ENCODE data around the gene PTPRN2.
"Not testable (repeated sequence)": the region's sequence is repeated elsewhere in the genome, so short reads cannot be mapped to it uniquely, and the experiment has no call there.

The PTPRN2 gene

GRCh38 chr7:157905651-157906461 is 681.8 kb downstream of the PTPRN2 start:
- no peak for DNase-seq (ENCODE audit: low read depth in 2 of 2)

GRCh38 chr7:157904866-157905570 is 682.6 kb downstream of the PTPRN2 start:
- DNase-seq (ENCODE audit: low read depth in 2 of 2): no peak

DNA sequence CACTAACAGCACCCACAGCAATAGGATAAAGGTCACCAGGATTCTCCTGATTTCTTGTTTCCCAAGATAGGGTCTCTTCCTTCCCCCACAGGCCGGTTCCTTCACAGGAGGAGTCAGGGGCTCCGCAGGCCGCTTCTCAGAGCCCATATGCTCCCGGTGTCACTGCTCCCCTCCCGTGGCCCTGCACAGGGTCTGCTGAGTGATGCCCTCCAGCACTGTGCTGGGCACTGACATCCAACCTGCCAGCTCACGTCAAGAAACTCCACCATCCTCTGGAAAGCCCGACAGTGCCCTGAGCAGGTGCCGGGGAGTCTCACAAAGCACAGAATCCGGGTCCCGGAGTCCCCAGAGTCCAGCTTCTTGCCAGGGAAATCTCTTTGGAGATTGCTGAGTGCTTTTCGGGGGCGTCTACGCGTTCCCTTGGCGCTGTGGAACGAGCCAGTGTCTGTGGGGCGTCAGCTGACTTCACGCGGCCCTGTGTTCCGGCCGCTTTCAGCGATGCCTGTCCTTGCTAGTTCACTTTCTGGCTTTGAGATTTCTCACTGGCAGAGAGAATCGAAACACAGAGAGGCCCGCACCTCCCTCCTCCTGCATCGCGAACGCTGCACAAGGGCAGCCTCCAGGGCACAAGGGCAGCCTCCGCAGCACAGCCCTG is 683.3 kb downstream of the PTPRN2 start:
- no peak for DNase-seq (ENCODE audit: low read depth in 2 of 2)

DNA sequence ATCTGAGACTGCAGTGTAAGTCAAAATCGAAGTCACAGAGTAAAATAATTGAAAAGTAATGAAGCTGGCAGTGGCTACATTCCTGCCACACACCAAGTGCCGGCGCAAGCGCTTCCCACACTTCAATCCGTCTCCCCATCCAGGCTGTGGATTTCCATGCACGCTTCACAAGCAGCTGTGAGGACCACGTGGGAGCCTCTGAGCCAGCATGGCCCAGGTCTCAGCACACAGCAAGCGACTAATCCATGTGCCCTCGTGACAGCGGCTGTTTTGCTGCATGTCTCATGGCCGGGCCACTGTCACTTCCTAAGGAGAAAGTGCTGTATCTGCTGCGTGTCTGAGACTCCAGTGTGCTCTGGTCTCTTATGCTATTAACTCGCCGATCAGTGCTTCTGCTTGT is 683.9 kb downstream of the PTPRN2 start:
- no peak for DNase-seq (ENCODE audit: low read depth in 2 of 2)

- no peak for DNase-seq (ENCODE audit: low read depth in 2 of 2)
These were observed 684.3 kb downstream of the PTPRN2 start for GRCh38 chr7:157903296-157903695.

DNA sequence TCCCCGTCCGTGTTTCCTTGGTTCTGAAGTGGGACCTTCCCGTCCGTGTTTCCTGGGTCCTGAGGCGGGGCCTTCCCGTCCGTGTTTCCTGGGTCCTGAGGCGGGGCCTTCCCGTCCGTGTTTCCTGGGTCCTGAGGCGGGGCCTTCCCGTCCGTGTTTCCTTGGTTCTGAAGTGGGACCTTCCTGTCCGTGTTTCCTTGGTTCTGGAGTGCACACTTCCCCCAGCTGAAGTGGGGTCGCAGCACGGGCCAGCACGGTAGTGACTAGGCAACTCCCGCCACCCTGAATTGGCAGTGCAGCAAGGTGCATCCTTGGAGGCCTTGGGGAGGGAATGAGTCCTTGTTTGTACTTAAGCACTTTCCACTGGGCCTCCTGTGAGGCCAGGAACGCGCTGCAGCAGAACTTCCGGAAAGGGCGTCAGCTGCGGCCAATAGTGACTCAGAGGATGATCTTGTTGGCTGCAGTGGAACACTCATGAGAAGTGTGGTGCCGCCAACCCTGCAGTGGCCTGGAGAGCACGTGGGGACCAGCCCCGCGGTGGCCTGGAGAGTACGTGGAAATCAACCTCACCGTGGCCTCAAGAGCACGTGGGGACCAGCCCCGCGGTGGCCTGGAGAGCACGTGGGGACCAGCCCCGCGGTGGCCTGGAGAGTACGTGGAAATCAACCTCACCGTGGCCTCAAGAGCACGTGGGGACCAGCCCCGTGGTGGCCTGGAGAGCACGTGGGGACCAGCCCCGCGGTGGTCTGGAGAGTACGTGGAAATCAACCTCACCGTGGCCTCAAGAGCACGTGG is 685.6 kb downstream of the PTPRN2 start:
- DNase-seq (ENCODE audit: low read depth in 2 of 2): not testable (repeated sequence)

DNA sequence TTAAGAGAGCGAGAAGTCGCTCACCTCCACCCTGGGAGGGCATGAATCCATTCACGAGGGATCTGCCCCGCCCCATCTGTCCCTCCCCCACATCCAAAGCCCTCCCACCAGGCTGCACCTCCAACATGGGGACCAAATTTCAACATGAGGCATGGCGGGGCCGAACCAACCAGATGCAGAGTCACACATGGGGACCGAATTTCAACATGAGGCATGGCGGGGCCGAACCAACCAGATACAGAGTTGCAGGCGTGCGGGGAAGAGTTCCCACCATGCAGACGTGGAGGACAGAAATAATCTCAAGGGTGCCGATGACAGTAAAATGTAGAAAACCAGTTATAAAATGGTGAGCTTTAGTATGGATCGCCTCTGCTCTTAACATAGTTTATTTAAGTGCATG is 686.5 kb downstream of the PTPRN2 start:
- DNase-seq (ENCODE audit: low read depth in 2 of 2): no peak

DNA sequence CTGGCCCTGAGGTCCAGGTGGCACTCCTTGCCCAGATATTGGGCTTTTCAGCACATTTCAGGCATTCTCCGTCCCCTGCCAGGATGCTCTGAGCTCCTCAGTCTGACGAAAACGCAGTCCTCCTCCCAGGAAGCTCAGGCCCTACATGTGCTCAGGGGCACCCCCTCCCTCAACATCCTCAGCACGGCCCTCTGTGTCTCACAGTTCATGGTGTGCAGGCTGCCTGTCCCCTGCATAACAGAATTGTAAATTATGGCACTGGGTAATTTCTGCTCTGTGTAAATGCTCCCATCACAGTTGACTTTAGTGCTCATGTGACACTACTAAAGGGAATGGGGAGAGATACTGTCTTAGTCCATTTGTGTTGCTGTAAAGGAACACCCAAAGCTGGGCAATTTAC is 687.1 kb downstream of the PTPRN2 start:
- no peak for DNase-seq (ENCODE audit: low read depth in 2 of 2)

- DNase-seq (ENCODE audit: low read depth in 2 of 2): no peak
These were observed 687.6 kb downstream of the PTPRN2 start for GRCh38 chr7:157900011-157900410.

DNA sequence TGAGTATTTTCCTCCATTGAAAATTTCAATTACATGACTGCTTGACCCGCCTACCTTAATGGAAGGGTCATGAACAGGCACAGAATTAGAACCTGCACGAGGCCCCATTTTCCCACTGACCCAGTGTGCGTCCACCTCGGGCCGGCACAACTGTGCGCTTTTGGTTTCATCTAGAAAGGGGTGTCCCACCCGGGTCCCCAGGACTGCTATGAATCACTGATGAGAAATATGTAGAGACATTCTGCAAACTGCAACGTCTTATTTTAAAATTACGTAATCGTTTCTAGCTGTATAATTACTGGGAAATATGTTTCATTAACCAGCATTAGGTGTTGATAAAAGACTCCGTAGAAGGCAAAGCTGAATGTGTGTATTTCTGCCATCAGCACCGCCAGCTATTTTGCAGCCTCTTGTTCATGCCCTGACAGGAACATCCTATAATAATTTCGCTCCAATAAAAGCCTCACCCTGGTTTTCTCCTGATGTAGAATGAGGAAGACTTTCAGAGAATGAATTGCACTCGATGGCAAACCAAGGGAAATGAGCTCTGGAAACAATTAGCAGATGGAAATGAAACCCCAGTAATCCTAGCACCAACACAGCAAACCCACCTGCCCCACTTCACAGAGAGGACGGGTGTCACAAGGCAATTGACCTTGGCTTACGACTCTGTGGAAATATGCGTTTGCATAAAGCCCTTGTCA is 688.7 kb downstream of the PTPRN2 start:
- DNase-seq (ENCODE audit: low read depth in 2 of 2): no peak

- no peak for DNase-seq (ENCODE audit: low read depth in 2 of 2)
These were observed 689.4 kb downstream of the PTPRN2 start for GRCh38 chr7:157898261-157898660.

DNA sequence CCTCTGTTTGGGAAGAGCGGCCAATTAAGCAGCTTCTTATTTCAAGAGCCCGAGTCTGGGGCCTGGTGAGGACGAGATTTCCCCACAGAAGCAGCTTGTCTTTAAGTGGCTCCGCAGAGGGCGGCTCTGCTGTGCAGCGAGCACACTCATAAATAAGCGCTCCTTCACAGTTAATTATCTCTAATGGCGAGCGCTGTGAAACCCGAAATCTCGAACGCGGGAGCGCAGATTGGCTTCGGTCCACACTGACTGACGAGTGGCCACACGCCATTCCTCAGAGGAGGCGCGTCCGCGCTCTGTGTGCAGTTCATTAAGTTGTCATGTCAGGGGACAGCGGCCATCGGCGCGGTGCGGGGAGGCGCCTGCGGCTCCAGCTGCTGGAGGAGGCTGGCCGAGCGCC is 689.9 kb downstream of the PTPRN2 start:
- no peak for DNase-seq (ENCODE audit: low read depth in 2 of 2)

GRCh38 chr7:157896774-157897555 is 690.7 kb downstream of the PTPRN2 start:
- no peak for DNase-seq (ENCODE audit: low read depth in 2 of 2)

- not testable (repeated sequence) for DNase-seq (ENCODE audit: low read depth in 2 of 2)
These were observed 691.3 kb downstream of the PTPRN2 start for GRCh38 chr7:157896376-157896675.

DNA sequence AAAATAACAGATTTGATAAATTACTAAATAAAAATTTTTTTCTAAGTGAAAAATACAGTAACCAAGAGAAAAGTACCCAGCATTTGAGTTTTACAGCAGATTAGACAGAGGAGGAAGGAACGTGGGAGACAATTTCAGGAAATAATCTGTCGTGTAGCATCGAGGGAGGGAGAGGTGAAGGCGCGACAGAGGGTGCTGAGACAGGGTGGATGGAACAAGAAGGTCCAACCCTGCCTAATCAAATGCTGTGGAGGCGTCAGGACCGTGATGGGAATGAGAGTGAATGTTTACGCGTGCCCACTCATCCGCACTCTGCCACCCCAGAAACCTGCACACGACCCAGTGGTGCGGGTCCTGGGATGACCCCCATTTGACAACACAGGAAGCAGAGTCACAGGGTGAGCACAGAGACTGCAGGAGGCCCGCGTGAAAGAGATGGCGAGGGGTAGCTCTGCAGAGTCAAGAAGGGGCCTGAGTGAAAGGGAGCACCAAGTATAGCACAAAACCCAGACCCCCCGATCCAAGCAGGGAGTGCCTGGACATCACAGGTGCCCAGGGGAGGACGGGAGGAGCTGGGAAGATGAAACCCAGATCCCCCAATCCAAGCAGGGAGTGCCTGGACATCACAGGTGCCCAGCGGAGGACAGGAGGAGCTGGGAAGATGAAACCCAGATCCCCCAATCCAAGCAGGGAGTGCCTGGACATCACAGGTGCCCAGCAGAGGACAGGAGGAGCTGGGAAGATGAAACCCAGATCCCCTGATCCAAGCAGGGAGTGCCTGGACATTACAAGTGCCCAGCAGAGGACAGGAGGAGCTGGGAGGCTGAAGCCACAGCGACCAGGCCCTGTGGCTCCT is 691.9 kb downstream of the PTPRN2 start:
- no peak for DNase-seq (ENCODE audit: low read depth in 2 of 2)

- DNase-seq (ENCODE audit: low read depth in 2 of 2): not testable (repeated sequence)
These were observed 692.5 kb downstream of the PTPRN2 start for GRCh38 chr7:157895098-157895497.

DNA sequence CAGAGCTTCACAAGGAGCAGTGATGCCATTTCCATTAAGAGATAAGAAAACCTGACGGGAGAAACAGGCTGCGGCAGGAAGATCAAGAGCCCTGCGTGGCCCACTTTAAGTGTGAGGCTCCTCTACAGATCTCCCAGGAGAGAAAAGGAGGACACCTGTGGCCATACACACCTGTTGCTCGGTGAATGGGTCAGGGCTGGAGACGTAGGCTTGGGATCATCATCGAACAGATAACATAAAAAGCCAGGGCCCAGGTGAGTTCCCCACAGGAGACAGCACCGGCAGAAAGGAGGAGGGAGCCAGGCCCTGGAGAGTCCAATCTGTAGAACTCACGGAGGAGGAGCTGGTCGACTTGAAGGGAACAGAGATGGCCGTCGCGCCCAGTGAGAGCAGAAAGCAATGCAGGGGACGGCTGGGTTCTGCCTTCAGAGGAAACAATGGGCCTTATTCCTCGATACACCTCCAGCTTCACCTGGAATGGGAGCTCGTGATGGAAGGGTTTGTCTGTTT is 694.0 kb downstream of the PTPRN2 start:
- no peak for DNase-seq (ENCODE audit: low read depth in 2 of 2)

GRCh38 chr7:157892751-157893523 is 694.7 kb downstream of the PTPRN2 start:
- DNase-seq (ENCODE audit: low read depth in 2 of 2): no peak

- DNase-seq (ENCODE audit: low read depth in 2 of 2): no peak
These were observed 696.7 kb downstream of the PTPRN2 start for GRCh38 chr7:157890921-157891401.

Data from activated CD4-positive, alpha-beta T cell treated with anti-CD3 and anti-CD28 coated beads for 24 hours (primary cell).